ENCODE measurements around the gene ZCWPW2.

The ZCWPW2 gene

DNA sequence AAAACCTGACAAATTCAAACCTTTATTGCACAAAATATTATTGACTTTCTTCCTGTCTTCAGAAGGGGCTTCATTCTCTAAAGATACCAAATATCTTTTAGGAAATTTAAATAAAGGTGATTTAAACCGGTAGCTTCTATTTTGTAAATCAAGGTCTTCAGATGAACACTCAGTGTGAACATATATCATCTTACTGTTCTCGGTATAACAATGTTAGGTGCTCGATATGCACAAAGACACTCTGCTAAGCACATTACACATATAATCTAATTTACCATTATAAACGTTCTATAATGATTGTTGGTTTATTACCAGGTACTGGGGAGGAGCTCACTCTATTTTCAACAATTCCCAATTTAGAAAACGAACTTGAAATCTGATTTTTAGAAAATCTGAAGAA is 225.5 kb downstream of the ZCWPW2 start:
- H3K9me3 ChIP-seq (ENCODE audit: control insufficient read depth, low read length), result no peaks in the 10 kb centered on the region
- no peaks in the 10 kb centered on the region for H3K36me3 ChIP-seq (ENCODE audit: control insufficient read depth, insufficient read depth, low read length)
- no peaks in the 10 kb centered on the region for H3K4me1 ChIP-seq (ENCODE audit: control insufficient read depth, insufficient read depth, low read length, poor library complexity, severe bottlenecking)
- no peak overlapping the region for H3K27ac ChIP-seq (ENCODE audit: low read depth, low read length, severe bottlenecking)
- no CpG with 5 or more reads among the region's 5 CpGs for WGBS, 2 experiments (ENCODE audit: insufficient coverage in 2 of 2)
- H3K4me3 ChIP-seq (ENCODE audit: extremely low read depth, insufficient read depth, low read length, poor library complexity, severe bottlenecking), result no peak overlapping the region

DNA sequence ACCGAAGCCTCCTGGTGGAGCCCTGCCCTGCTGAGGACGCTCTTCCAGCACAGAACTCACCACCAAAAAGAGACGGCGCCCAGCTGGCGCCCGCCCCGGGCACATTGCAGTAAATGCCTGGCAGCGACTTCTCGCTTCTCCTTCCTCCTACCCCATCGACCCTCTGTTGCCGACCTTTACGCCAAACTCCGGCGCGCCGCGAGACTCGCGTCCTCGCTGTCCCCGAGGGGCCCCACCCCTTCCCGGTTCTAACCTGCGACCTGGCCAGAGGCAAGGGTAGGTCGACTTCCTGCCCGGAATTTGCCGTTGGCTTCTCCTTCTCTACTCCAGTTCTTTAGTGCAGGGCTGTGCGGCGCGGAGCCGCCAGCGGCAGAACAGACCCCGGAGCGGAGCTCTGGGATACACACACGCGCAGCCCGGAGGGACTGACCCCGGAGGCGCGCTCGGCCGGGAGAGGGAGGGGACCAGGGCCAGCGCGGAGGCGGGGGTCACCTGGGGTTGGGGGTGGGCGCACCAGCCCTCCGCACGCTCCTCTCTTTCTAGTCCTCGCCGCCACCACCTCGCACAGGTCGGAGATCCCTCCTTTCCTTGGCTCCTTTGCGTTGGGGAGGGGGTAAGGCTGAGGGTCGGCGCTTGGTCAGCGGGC is 226.7 kb downstream of the ZCWPW2 start:
- WGBS, 2 experiments (ENCODE audit: insufficient coverage in 2 of 2), result 0% methylated on average over 26 to 27 of the region's 55 CpGs
- Histone ChIP-seq H3K27ac (ENCODE audit: low read depth, low read length, severe bottlenecking) (no peak overlapping the region), H3K36me3 (ENCODE audit: control insufficient read depth, insufficient read depth, low read length) (no peaks in the 10 kb centered on the region), H3K4me3 (ENCODE audit: extremely low read depth, insufficient read depth, low read length, poor library complexity, severe bottlenecking) (peak overlapping the region; percentile 50), H3K4me1 (ENCODE audit: control insufficient read depth, insufficient read depth, low read length, poor library complexity, severe bottlenecking) (no peaks in the 10 kb centered on the region), H3K9me3 (ENCODE audit: control insufficient read depth, low read length) (no peaks in the 10 kb centered on the region)
